Femur (tissue), 1 donor: ENCODE data around the gene NPB.

ENCODE experiments used
- DNase-seq: peaks from one replicate; pipeline ENCODE4 v3.0.0-alpha.2; 2017

Gene NPB

GRCh38 chr17:81900181-81900820 lies 1.7 kb upstream of the NPB start:
- DNase-seq: no peak

GRCh38 chr17:81901167-81902022 lies 643 bp upstream of the NPB start:
- DNase-seq: peak; percentile 21

GRCh38 chr17:81902653-81903414 lies 796 bp downstream of the NPB start:
- no peak for DNase-seq

DNA sequence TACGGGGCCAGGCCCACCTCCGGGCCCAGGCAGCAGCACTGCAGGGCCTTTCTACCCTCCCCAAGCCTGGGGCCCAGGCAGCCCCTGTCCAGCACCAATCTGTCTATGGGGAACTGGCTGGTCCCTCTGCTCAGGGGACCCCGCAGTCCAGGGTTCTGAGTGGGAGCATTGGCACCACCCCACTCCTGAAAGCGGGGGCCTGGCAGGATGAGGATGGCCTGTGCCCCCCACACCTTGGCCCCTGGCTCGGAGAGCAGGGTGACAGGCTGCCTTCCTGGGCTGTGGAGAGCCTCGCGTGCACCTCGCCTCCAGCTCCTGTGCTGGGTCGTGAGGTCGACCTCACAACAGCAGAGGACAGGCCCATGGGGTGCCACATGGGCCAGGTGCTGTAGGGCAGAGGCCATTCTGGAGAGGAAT lies 1.4 kb downstream of the NPB start:
- DNase-seq: no peak

- no peak for DNase-seq
Measured at GRCh38 chr17:81903896-81904599, 2.0 kb downstream of the NPB start.

DNA sequence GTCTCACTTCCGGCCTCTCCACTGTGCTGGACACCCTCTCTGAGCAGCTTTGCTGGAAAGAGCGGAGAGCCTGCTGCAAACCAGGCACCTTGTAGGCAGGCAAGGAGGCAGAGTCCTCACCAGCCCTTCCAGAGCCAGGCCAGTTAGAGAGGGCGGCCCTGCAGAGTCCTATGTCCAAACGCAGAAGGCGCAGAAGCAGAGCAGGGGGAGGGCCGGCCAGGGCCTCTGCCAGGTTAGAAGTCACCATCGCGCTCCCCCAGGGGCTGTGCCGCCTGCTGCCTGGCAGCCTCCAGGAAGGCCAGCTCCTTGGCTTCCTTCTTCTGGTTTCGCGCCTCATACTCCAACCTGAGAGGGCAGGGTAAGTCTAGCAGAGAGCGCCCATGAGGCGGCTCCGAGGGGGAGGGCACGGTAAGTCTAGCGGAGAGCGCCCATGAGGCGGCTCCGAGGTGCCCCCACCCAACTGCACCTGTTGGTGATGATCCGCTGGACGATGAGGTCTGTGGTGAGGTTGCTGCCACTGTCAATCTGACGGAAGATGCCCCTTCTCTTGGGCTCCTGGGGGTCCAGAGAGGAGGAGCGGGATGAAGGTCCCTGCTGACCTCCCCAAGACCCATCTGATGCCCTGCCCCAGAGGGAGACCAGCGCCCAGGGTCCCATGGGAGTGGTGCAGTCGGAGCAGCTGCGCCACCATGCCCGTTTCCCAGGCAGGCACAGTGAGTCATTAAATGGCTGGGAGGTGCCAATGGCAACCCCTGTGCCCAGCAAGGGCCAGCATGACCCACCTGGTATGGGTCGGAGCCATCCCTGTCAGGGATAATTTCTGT lies 2.8 kb downstream of the NPB start:
- no peak for DNase-seq

DNA sequence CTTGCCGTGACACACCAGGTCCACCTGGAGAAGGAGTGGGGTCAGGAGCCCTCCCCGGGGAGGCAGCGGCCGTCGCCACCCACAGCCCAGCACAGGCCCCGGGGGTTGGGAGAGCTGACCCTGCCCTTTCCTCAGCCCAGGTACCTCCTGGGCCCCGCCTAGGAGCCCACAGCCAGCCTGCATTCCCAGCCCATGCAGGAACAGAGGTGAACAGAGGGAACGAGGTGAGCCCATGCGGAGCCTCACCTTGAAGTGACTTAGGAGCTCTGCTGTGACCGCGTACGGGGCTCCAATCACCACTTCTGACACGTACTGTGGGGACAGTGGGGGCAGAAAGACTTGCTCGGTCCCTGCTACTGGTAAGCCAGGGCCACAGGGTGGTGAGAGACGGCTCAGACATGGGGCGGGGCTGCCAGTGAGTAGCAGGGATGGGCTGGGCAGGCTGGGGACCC lies 3.4 kb downstream of the NPB start:
- DNase-seq: no peak

- DNase-seq: no peak
Measured at GRCh38 chr17:81905993-81906392, 4.0 kb downstream of the NPB start.

DNA sequence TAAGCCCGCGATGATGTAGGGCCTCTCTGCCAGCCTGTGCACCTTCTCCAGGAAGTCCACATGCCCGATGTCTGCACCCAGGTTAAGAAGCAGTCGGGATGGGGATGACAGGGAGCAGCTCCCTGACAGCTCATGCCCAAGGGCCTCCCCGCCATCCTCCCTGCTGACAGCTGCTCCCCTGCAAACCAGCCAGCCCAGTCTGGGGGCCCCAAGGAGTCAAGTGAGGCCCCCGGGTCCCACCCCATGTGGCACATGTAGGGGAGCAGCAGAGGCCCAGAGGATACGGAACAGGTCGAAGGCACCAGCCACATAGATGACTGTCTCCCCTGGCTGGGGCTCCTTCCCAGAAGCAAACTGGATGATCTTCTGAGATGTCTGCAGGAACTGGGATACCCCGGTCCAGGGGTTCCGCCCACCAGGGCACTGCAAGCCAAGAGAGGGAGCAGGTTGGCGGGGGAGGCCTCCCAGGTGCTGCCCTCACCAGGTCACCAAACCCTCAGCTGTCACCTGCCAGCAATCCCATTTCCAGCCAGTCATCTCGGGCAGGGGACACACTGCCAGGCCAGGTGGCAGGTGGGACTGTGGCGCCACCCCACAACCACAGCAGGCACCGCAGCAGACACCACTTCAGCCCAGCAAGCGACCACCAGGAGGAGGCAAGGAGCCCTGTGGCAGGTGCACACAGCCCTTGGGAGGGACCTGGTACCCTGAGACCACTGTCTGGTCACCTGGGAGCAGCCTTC lies 4.6 kb downstream of the NPB start:
- DNase-seq: no peak

DNA sequence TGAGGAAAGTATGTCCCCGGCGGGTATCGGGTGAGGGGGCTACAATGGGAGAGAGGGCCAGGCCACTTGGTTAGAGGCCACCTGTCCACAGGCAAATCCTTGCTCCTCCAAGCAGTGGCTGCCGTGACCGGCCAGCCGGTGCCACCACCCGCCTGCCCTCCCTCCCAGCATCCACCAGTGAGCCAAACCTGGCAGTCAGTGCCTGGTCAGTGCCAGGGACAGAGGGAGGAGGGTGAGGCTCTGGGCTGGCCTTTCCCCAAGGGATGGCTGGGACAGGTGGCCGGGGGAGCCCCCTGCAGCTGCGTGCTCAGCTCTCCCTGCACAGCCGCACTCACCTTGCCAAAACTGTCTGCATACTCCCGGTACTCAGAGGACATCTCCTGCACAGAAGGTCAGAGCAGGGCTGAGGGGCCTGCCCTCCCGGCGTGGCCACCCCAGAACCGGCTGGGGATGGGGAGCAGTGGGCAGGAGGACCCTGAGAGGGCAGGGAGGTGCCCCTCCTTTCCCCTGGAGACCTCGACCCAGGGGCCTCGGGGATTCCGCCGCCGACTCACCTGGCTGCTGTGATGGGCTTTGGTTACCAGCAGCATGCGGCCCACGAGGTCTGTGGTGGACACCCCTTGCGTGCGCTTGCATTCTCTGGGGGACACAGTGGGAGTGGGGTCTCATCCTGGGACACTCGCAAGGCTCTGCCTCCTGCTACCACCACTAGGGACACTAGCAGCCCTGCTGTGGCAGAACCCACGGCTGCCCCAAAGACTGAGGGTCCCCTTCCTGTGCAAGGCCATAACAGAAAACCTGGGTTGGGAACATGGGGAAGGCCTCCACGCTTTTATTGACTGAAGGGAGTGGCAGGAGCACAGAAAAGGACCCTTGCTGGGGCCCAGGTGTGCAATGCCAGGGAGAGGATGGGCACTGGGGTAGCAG lies 5.4 kb downstream of the NPB start:
- DNase-seq: no peak

DNA sequence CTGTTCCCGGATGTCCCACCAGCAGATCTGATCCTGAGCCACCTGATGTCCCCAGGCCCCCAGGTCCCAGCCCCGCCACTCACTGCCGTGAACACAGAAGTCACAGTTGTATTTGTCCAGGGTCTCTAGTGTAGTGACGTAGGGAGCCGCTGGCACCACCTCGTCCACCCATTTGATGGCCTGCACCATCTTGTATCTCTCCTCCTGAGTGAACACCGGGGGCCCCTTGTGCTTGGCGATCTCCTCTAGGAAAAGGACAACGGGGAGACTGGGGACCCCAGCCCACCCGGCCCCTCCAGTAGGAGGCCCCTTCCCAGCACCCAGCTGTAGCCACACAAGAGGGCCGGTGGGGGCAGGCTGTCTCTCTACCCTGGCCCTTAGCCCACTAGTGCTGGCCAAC lies 6.8 kb downstream of the NPB start:
- no peak for DNase-seq

DNA sequence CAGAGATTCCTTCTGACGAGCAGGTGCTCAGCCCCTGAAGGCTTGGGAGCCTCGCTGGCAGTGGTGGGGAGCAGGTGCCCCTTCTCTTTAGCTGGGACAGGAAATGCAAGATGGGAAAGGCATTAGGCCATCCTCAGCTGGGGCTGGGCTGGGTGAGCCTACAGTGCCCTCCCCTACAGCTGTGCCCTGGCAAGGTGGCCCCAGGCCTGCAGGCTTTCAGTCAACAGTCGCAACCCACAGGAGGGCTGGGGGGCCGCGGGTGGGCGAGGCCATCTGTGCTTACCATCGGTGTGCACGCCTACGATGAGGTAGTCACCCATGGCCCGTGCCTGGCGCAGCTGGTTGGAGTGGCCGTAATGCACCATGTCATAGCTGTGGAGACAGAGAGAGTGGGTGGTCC lies 7.2 kb downstream of the NPB start:
- DNase-seq: no peak

GRCh38 chr17:81909966-81910839 lies 8.2 kb downstream of the NPB start:
- DNase-seq: no peak

- no peak for DNase-seq
Measured at GRCh38 chr17:81910840-81911276, 8.8 kb downstream of the NPB start.

DNA sequence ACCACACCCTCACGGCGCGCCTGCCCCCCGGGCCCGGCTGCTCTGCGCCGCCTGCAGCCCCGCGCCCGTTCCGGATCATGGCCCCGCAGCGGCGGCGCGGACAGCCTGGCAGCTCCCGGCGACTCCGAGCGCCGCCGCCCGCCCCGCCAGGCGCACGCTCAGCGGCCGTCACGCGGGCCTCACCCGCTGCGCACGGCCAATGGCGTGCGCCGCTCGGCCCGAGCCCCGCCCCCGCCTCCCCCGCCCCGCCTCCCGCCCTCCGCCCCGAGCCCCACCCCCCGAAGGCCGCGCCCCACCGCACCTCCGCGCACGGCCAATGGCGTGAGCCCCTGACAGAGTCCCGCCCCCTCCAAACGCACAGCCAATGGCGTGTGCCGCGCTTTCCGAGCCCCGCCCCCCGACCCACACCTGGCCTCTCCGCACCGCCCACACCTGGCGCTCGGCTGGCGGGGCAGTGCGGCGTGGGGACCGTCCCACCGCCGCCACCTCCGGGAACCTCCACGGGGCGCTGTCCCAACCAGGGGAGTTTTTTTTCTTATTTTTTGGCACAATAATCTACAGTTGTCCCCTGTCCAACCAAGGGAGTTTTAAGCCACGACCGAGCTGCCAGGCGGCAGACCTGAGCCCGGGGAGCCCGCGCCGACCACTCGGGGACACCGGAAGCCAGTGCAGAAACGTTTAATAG lies 9.4 kb downstream of the NPB start, which contains the start of gene PCYT2:
Gene PCYT2, minus strand, starts transcription at position 123 of the 685 bp plus-strand sequence. Its CDS starts 44 bp downstream, at position 79.
- peak; percentile 94 for DNase-seq

GRCh38 chr17:81911969-81912368 lies 9.9 kb downstream of the NPB start:
- no peak for DNase-seq

DNA sequence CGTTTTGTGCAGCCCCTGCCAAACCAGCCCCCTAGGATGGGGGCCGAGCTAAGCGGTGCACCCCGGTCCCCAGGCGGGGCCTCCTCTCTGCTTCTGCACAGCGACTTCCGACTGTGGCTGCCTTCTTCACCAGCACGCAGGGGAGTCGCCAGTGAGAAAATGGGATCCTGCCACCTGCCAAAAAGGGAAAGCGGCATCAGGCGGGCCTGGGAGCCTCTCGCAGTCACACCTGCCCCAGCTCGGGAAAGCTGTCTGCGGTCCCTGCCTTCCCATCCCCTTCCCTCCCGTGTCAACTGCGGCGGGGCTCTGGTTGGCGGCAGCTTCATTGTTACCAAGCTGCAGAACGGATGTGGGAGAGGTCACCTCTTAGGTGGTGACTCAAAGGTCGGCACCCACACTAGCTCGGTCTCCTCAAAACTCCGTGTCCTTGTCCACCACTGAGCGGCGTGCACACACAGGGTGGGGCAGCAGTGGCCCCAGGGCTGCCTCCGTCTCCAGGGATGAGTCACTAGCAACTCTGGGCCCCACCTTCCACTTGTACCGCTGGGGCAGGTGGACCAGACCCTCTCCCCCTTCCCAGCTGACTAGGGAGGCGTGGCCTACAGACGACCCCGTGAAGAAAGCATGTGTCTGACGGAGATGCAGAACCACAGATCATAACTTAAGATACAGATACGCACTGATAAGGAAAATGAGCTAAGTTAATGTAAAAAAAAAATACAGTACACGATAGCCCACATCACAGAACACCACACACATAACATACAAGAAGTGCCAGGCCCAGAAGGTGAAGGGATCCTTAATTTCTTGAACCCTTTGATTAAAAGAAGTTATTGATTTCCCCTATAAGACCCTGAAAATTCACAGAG lies 10.6 kb downstream of the NPB start:
- no peak for DNase-seq
